GM23338 (cell line): Measurements from ENCODE around the gene NCK2. TPM values are rescaled to one million over a fixed set of nuclear protein-coding genes. Genes with fewer than 3 reads are reported as not detected.

Source experiments
- ATAC-seq: fragments of 200-7000 bp; cut with Tn5 transposase; 3 replicates; pipeline ENCODE4 v1.9.1; 2020
- DNase-seq: peaks from one replicate; pipeline ENCODE4 v3.0.0-alpha.2; 2015; ENCODE audit warnings: low spot score
- H2AFZ ChIP-seq: fragments of 200-600 bp; sonication (generic); 2 replicates; pipeline ENCODE4 v1.8.0; 2016; ENCODE audit warnings: antibody characterized with exemption, mild to moderate bottlenecking, moderate library complexity
- H3F3A ChIP-seq: fragments of 200-600 bp; sonication (generic); replicated peaks from 2 replicates; pipeline ENCODE4 v1.8.0; 2017; ENCODE audit warnings: antibody characterized with exemption, mixed run types, low read depth
- H3K27ac ChIP-seq: fragments of 200-600 bp; sonication (generic); 2 replicates; pipeline ENCODE4 v1.6.1; 2016; ENCODE audit warnings: low read depth
- H3K27me3 ChIP-seq: fragments of 200-600 bp; sonication (generic); 2 replicates; pipeline ENCODE4 v1.8.0; 2016; ENCODE audit warnings: mild to moderate bottlenecking, mixed run types, moderate library complexity; ENCODE audit not compliant: insufficient read depth
- H3K36me3 ChIP-seq: fragments of 200-600 bp; sonication (generic); 2 replicates; pipeline ENCODE4 v1.8.0; 2016; ENCODE audit warnings: mild to moderate bottlenecking; ENCODE audit not compliant: insufficient read depth
- H3K4me1 ChIP-seq: fragments of 200-600 bp; sonication (generic); 2 replicates; pipeline ENCODE4 v1.8.0; 2016; ENCODE audit warnings: mild to moderate bottlenecking, moderate library complexity; ENCODE audit not compliant: insufficient read depth
- H3K4me2 ChIP-seq: fragments of 200-600 bp; sonication (generic); 2 replicates; pipeline ENCODE4 v1.7.1; 2017; ENCODE audit warnings: mixed run types
- H3K4me3 ChIP-seq: fragments of 200-600 bp; sonication (generic); 2 replicates; pipeline ENCODE4 v1.6.1; 2016; ENCODE audit warnings: mixed run types
- H3K79me2 ChIP-seq: fragments of 200-600 bp; sonication (generic); replicated peaks from 2 replicates; pipeline ENCODE4 v1.8.0; 2017; ENCODE audit warnings: mild to moderate bottlenecking; ENCODE audit not compliant: insufficient read depth
- H3K9me2 ChIP-seq: fragments of 200-600 bp; sonication (generic); 2 replicates; pipeline ENCODE4 v1.8.0; 2017; ENCODE audit not compliant: insufficient read depth
- H4K20me1 ChIP-seq: fragments of 200-600 bp; sonication (generic); replicated peaks from 2 replicates; pipeline ENCODE4 v1.8.0; 2017; ENCODE audit warnings: mild to moderate bottlenecking; ENCODE audit not compliant: insufficient read depth
- H3K27ac Mint-ChIP-seq: 2 replicates; pipeline ENCODE4 v1.8.0; 2020; ENCODE audit warnings: inconsistent platforms, mild to moderate bottlenecking, moderate library complexity, mixed read lengths
- H3K27me3 Mint-ChIP-seq: 3 replicates; pipeline ENCODE4 v1.8.0; 2022; ENCODE audit warnings: low read depth, mild to moderate bottlenecking, moderate library complexity, mixed read lengths, inconsistent platforms; ENCODE audit not compliant: insufficient read depth, poor library complexity
- H3K36me3 Mint-ChIP-seq: 3 replicates; pipeline ENCODE4 v1.8.0; 2021; ENCODE audit warnings: low read depth, mild to moderate bottlenecking, inconsistent platforms, moderate library complexity, mixed read lengths
- H3K4me1 Mint-ChIP-seq: 3 replicates; pipeline ENCODE4 v1.8.0; 2020; ENCODE audit warnings: mild to moderate bottlenecking, inconsistent platforms, mixed read lengths
- H3K4me3 Mint-ChIP-seq: 3 replicates; pipeline ENCODE4 v1.8.0; 2021; ENCODE audit warnings: moderate library complexity, mild to moderate bottlenecking, inconsistent platforms, mixed read lengths
- H3K9me3 Mint-ChIP-seq: 3 replicates; pipeline ENCODE4 v1.8.0; 2020; ENCODE audit warnings: moderate library complexity, mild to moderate bottlenecking, inconsistent platforms, mixed read lengths
- ETS1 ChIP-seq: IDR thresholded peaks from 2 replicates; pipeline ENCODE4 v1.6.1; 2016; ENCODE audit warnings: antibody characterized with exemption
- EZH2 ChIP-seq: fragments of 200-600 bp; sonication (generic); IDR thresholded peaks from one replicate; pipeline ENCODE4 v1.8.0; 2017; ENCODE audit warnings: antibody characterized with exemption, mild to moderate bottlenecking, low read depth; ENCODE audit not compliant: unreplicated experiment
- JUNB ChIP-seq: IDR thresholded peaks from one replicate; pipeline ENCODE4 v1.6.1; 2016; ENCODE audit warnings: antibody characterized with exemption; ENCODE audit not compliant: unreplicated experiment
- ZNF462 ChIP-seq: fragments of 250-450 bp; sonication (Bioruptor Pico); IDR thresholded peaks from 2 replicates; pipeline ENCODE4 v1.5.0; 2020; ENCODE audit warnings: mild to moderate bottlenecking, moderate library complexity
- polyA plus RNA-seq: library from polyadenylated mRNA; unstranded; fragments of >200 nt; fragmentation: Nextera tagmentation; extraction: Ambion mirVana; gene quantifications from 2 replicates; pipeline ENCODE4 v1.2.1, GENCODE V29; 2016
- total RNA-seq: library from RNA; depleted of rRNA; stranded (reverse); fragments of >200 nt; shearing (Covaris generic); gene quantifications from 2 replicates; pipeline ENCODE4 v1.2.3, GENCODE V29; 2014

The NCK2 gene
- total and polyA plus RNA-seq, 2 experiments from 2014 or later, result 26.9 to 59.9 TPM

- Histone ChIP-seq H4K20me1 (peaks cover 38% of the 10 kb centered on the region), H2AFZ (no peak overlapping the region), H3K27me3 (no peaks in the 10 kb centered on the region), H3K4me2 (peak overlapping the region; percentile 58; the same call in 1 of the 2 replicates), H3K9me2 (peaks cover 4% of the 10 kb centered on the region; the same call in 1 of the 2 replicates), H3K79me2 (peaks cover 97% of the 10 kb centered on the region), H3K36me3 (no peaks in the 10 kb centered on the region), H3K4me1 (peaks cover 56% of the 10 kb centered on the region), H3F3A (no peaks in the 10 kb centered on the region), H3K27ac (peak overlapping the region; percentile 72; the same call in 1 of the 2 replicates), H3K4me3 (no peak overlapping the region)
- Mint-ChIP-seq H3K9me3 (no peaks in the 10 kb centered on the region; the same call in 2 of the 3 replicates), H3K4me3 (no peak overlapping the region), H3K27ac (no peak overlapping the region), H3K36me3 (no peaks in the 10 kb centered on the region; the same call in 2 of the 3 replicates), H3K27me3 (peaks cover 4% of the 10 kb centered on the region), H3K4me1 (peaks cover 70% of the 10 kb centered on the region)
- ATAC-seq, result no peak
- no peak for DNase-seq
- no peak for TF ChIP-seq EZH2
- no peak for TF ChIP-seq JUNB
Measured at GRCh38 chr2:105760639-105761337, 16.1 kb downstream of the NCK2 start.

- peak overlapping the region; percentile 82 for H3K27ac ChIP-seq
- H3K4me1 Mint-ChIP-seq, result peaks cover 68% of the 10 kb centered on the region
- peaks cover 4% of the 10 kb centered on the region; the same call in 1 of the 2 replicates for H3K9me2 ChIP-seq
- peaks cover 4% of the 10 kb centered on the region for H3K27me3 Mint-ChIP-seq
- no peaks in the 10 kb centered on the region for H3K36me3 ChIP-seq
- H3F3A ChIP-seq, result no peaks in the 10 kb centered on the region
- DNase-seq (peak; percentile 93), ATAC-seq (peak; percentile 86)
- peak overlapping the region; percentile 58 for H3K4me2 ChIP-seq
- no peaks in the 10 kb centered on the region; the same call in 1 of the 3 replicates for H3K36me3 Mint-ChIP-seq
- H3K4me3 ChIP-seq, result peak overlapping the region; percentile 14; the same call in 1 of the 2 replicates
- no peaks in the 10 kb centered on the region; the same call in 2 of the 3 replicates for H3K9me3 Mint-ChIP-seq
- H4K20me1 ChIP-seq, result peaks cover 38% of the 10 kb centered on the region
- no peak overlapping the region for H2AFZ ChIP-seq
- no peaks in the 10 kb centered on the region for H3K27me3 ChIP-seq
- TF ChIP-seq EZH2, result no peak
- TF ChIP-seq ZNF462 (CRISPR knock-in tag), result peak; percentile 66
- 0 out of 2 replicates have a peak, but pooled peaks have one; percentile 21 for TF ChIP-seq ETS1
- peak overlapping the region; percentile 36 for H3K27ac Mint-ChIP-seq
- H3K4me1 ChIP-seq, result peaks cover 44% of the 10 kb centered on the region
- H3K79me2 ChIP-seq, result peaks cover 97% of the 10 kb centered on the region
- H3K4me3 Mint-ChIP-seq, result no peak overlapping the region
Measured at GRCh38 chr2:105761931-105762515, 17.3 kb downstream of the NCK2 start.
